Activated naive CD8-positive, alpha-beta T cell treated with anti-CD3 and anti-CD28 coated beads, Interleukin-2, amount 50 U/mL, for 16 hours (primary cell): Measurements from ENCODE around the gene PITPNM2.

Experiments
- DNase-seq: peaks from one replicate; pipeline ENCODE4 v3.0.0-alpha.2; 2020; ENCODE audit warnings: low read depth, low spot score

PITPNM2 gene

DNA sequence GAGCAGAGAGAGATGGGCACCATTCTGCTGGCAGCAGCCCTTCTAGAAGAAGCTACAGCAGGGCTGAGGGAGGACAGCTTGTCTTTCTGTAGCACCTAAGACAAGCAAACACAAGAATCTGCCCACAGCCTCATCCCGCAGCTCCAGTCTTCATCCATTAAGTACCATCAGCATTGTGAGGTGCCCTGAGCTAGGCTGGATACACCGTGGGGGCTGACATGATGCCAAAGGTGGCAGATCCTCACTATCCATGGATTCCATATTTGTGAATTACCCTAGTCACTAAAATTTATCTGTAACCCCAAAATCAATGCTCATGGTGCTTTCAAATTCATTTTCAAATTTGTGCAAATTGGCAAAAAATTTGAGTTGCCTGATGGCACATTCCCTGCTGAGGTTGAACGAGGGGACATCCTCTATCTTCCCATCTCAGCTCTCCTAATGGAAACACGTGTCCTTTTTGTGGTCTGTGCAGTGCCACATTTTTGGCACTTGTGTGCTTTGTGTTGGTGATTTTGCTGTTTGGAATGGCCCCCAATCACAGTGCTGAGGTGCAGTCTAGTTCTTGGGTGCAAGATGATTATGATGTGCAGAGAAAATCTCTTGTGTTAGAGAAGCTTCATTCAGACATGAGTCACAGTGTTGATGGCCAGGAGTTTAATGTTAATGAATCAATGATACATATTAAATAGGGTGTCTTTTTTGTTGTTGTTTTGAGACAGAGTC is 7.0 kb downstream of the PITPNM2 start:
- no peak for DNase-seq

DNA sequence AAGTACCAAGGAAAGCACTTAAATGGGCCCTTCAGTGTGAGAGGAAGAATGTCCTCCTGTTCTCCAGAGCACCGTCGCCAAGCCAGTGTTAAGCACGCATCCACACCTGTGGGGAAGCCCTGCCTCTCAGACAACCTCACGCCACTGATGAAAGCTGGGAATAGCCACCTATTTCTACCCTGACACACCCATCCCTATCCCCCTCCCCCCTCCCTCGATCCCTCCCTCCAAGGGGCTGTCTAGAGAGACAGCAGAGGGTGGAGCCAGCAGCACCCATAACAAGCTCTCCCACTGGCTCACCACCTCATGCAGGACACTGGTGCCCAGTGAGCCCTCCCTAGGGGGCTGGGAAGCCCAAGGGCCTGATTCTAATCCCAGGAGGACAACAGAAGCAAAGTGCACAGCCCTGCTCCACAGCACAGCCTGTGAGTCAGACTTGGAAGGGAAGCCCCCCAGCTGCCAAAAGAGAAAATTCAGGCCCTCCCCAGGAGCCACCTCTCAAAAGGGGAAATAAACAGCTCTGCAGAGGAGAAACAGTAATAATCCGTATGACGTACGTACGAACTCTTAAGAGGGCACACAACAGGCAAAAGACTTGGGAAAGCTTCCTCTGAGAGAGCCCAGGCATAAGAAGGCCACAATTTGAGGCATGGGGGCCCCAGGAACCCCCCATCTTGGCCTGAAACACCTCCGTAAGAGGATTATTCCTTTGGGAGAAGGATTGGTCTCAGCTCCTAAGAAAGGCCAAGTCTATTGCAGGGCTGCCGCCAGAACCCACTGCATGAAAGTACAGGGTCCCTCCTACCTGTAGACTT is 7.8 kb downstream of the PITPNM2 start:
- no peak for DNase-seq

DNA sequence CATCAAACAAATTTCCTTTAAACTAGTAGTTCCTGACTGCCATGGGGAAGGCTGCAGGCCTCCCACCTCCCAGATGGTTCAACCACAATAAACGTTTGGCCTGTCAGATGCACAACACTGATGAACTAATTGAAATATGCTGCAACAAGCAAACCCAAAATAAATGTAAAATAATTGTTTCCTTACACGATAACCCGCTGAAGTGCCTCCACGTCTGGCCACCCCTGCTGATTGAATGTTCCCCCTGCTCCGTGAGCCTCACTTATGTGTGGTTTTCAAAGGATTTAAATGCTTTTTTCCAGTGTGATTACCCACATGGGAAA is 8.4 kb downstream of the PITPNM2 start:
- no peak for DNase-seq

DNA sequence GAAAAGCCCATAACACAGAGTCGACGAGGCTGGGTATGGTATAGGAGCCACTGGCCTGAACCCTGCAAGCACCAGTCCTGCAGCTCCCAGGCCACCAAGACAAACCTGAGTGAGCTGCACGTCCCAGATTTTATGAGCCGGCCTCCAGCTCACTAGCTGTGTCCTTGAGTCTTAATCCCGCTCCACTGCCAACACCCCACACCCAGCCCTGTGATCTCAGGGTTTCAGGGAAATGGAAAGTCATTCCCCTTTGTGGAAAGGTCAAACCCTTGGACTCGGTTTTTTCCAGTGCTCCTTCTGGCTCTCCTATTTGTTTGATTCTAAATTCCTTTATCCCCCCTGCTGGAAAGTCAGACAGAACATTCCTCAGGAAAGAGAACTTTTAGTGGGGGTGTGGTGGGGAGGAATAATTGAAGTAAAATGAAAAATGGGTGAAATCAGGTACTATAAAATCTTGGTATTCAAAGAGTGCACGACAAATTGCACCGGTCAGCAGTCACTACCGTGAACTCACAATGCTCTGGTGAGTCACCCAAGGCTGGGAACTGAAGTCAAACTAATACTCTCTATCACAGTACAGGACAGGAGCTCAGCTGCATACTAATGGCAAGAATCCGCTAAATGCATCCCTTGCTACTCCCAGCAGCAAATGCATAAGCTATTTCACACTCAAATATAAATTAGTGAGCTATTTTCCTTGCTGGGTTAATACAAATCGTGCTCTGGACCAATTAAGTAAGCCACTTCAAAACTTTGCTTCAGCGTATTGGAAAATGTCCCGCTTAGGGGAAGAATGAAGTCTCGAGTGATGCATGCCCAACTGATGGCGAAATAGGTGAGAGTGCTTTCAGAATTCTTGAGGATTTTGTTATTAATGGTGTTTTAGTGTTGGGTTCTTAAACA is 9.0 kb downstream of the PITPNM2 start:
- DNase-seq, result no peak

DNA sequence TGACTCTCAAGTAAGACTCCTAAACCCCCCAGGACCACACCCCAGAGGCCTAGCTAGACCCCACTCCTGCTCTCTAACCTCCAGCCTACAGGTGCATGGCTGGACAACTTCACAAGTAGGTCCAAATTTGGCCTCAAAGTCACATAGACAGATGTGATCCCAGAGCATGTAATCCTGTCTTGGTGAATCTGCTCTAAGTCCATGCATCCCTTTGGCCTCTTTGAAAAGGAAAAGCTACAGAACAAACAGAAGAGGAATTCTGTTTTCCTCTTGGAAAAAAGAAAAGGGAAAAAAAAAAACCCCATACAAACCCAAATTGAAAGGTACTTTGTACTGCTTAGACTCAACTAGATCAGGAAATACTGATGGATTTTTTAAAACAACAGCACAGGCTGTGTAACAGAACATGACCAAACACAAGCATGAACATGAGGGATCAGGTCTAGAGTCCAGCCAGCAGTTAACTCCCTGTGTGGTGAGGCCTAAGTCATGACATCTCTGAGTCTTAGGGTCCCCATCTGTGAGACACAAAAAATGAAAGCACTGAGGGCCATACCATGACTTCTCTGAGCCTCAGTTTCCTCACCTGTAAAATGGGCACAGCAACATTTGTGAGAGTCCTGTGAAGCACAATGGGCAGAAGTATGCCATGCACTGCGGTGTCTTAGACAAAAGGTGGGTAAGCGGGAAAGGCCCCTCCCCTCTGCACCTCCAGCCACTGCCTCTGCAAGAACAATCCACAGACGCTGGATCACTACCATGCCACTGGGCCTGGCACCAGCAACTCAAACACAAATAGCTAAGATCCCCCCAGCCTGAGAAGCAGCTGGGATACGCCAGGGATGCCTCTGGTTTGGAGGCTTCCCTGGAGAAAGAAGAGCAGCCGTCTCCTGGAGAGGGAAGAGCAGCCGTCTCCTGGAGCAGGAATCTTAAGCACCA is 9.9 kb downstream of the PITPNM2 start:
- DNase-seq, result no peak

DNA sequence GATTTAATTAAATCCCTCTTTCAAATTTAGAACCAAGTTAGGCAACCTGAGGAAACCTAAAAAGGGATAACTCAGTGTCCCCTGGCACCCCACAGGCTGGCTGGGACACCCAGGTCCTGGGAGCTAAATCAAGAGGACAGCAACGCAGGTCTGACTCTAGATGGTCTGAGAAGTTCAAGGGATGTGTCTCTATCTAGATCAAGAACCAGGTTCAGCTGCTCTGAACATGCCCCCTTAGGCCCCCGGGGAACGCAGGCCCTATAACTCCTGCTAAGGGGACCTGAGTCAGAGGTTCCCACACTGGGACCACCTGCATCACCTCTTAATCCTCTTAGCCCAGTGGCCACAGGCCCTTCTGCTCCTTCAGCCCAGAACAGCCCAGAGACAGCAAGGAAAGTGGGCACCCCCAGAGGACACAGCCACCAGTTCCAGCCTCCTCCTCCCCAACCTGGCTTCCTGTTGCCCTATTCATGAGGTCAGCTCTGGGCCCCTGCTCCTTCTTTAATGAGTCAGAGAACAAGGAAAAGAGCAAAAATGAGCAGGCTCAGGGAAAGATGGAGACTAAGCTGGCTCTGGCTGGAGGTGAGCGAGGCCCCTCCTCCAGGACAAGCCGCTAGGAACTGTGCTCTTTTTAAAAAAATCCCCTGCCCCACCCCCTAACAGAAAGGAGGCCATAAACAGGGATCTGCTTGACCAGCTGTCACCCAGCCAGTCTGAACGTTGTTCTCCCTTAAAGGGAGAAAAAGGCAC is 10.8 kb downstream of the PITPNM2 start:
- DNase-seq, result no peak

DNA sequence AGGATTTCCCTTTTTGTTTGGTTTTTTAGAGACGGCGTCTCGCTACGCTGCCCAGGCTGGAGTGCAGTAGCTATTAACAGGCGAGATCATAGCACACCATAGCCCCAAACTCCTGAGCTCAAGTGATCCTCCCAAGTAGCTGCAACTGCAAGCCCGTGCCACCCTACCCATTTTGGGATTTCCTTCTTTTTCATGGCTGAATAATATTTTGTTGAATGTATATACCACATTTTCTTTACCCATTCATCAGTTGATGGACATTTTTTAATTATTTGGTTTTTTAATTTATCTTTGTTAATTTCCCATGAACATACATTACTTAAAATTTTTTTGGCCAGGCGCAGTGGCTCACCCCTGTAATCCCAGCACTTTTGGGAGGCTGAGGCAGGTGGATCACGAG is 15.2 kb downstream of the PITPNM2 start:
- no peak for DNase-seq

DNA sequence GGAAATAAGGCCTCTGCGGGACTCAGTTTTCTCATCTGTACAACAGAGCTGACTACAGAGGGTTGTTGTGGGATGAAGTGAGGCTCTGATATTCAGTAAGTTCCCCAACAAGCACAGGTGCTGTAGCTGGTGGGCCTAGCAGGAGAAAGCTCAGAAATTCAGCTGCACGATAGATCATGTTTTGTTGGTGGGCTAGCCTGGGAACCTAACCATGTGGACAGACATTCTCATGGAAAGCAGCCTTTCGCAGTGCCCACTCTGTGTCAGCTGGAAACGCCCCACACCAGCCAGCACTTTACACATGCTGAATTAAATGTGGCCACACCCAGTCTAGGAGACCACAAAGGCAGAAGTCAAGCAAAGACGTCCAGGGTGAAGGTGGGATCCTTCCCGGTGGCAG is 16.1 kb downstream of the PITPNM2 start:
- DNase-seq, result no peak

DNA sequence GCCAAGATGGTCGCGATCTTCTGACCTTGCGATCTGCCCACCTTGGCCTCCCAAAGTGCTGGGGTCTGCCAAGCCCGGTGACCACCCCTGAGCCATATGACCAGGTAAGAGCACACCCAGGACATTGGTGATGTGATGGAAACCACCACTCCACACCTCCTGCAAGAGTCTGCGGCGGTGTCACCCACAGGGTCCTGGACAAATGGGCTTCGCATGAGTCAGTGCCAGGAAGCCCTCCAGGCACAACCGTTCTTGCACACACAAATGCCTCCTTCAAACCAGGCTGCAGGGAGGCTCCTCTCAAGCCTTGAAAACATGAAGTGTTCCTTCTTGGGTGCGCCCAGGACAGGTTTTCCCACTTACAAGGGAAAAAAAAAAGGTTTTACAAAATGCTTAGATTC is 16.6 kb downstream of the PITPNM2 start:
- no peak for DNase-seq

DNA sequence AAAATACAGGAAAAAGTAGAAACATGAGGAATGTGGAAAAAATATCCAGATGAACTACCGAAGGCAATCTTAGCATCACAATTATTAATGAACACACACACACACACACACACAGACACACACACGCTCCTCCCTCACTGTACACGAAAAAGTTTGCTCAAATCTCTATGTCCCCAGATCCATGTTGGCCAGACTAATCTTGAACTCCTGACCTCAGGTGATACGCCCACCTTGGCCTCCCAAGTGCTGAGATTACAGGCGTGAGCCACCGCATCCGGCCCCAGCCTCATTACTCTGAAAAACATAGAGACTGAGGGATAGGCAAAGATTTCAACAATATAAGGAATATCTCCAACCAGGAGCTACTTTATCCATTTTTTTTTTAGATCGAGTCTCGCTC is 17.2 kb downstream of the PITPNM2 start:
- DNase-seq, result no peak

DNA sequence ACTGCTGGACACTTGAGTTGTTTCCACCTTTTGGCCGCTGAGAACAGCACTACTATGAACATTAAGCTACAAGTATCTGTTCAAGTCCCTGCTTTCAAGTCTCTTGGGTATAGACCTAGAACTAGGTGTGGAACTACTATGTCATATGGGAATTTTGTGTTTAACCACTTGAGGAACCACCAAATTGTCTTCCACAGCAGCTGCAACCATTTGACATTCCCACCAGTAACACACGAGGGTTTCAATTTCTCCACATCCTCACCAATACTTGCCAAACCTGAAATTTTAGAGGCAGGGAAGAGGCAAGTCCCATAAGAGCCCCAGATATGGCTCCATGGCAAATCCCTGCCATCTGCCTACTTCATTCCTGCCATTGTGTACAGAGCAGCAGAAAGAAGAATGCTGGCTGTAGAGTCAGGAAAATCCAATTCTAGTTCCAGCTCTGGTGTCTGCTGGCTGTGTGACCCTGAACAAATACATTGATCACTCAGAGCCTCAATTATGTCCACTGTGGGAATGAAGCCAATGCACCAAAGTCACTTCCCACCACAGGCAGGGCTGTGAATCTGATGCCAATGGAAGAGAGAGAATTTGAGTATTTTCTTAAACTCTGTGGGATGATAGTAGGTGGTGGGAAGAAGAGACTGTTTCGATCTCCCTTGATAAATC is 17.8 kb downstream of the PITPNM2 start:
- no peak for DNase-seq

DNA sequence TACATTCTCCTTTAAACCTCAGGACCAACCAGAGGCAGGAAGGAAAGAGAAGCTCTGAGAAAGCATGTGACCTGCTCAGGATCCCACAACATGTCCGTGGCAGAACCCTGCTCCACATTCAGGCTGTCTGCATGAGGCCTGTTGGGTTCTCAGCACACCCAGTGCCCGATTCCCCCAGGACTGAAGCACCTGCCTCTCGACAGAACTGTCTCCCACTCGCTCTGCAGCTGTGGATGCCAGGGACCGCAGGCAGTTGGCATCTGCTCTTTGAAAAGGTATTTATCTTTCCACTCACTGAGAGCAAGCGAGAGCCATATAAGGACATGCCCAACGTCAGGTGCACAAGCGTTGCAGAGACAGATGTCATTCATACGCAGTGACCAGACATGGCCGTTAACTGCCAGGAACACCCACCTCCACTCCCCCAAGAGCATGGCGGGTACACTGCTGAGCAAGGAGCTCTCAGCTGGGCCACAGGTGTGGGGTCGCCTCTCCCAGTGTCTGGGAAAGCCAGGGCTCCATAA is 18.9 kb downstream of the PITPNM2 start:
- DNase-seq, result no peak

DNA sequence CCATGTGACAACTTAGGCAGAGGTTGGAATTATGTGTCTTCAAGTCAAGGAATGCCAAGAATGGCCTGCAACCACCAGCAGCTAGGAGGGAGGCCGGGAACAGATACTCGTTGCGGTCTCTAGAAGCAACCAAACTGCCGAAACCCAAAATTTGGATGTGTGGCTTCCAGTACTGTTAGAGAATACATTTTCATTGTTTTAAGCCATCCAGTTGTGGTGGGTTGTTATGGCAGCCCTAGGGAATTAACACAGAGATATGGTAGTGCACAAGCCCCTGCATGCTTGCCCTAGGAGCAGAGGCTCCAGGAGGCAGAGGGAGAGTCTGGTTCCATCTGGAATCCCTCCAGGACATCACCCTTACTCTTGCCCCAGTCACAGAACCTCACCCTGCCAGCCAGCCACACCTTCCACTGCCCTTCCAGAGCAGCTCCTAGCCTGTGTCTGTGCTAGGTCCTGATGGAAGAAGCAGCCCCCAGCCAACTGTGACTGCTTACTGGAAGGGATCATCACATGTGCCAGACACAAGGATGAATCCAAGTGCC is 19.5 kb downstream of the PITPNM2 start:
- DNase-seq, result no peak

DNA sequence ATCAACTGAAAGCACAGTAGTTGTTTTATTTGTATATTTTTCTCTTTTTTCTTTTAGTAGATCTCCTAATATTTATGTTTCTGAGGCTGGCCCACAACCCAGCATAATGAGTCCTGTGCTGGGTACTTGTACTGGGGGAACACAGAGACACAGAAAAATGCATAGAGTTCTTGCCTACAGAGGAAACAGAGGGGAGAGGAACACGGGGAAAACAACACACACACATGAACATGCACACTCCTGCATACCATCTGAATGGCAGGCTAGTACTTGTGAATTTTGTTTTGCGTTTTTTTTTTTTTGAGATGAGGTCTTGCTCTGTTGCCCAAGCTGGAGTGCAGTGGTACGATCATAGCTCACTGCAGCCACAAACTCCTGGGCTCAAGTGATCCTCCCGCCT is 21.3 kb downstream of the PITPNM2 start:
- DNase-seq, result no peak

DNA sequence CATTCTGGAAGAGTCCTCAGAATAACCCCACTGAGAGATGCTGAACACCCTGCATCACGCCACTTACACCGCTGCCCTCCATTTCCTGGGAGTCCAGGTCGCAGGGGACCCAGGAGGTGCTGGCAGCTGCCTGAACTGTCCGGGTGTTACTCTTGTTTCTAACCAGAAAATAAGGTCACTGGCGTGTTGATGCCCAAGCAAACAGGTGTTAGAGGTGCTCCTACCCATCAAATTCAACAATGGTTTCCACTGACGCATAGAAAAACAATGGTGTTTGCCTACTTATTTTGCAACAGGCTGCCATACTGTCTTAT is 23.8 kb downstream of the PITPNM2 start:
- DNase-seq, result no peak

DNA sequence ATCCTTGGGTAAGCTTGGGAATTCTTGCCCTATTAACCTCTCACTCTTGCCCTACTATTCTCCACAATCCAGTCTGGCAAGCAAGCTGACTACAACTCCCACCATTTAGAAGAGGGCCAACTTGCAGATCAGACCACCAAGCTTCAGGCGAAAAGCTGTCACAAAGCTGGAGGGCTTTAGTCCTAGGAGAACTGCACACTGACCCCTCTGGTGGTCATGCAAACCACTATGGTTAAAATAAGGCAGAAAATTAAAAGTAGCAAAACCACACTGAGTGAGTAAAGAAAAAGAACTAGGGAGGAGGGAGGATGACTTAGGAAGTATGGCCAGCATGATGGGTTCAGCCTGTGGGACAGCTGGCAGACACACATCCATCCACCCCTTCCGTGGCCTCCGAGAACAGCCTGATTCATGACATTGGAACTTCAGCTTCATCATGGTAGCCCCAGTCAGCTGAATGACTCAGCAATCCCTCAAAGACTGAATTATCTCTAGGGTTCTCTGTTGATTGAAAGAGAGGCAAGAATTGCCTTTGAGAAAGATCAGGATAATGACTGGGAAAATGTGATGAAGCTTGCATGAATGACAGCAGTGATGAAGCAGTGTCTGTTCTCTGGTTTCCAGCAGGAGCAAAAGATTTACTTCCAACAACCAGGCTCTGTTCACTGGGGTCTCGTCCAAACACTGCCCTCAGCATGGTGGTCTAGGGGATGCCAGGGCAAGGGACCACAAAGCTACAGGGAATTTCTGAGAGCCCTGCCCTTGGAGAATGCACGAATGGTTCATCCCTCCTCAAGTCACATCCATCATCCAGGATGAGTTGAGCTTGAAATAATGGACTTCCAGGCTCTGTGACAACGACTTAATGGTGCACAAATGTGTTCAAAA is 24.4 kb downstream of the PITPNM2 start:
- no peak for DNase-seq

DNA sequence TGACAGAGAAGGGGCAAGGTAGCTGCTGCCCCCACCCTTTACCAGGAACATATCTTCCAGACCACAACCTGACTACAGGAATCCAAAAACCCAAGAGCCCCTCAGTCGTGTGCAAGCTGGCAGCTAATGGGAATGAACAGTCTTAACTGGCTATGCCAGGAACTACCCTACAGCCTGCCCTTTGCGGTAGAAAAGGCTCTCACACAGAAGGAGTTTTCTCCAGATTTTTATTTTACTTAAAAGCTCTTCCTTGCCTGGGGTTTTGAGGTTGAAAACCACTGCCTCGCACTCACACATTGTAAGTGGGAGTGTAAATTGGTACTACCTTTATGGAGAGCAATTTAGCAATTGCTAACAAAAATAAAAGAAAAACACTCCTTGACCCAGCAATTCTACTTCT is 28.3 kb downstream of the PITPNM2 start:
- DNase-seq, result no peak

DNA sequence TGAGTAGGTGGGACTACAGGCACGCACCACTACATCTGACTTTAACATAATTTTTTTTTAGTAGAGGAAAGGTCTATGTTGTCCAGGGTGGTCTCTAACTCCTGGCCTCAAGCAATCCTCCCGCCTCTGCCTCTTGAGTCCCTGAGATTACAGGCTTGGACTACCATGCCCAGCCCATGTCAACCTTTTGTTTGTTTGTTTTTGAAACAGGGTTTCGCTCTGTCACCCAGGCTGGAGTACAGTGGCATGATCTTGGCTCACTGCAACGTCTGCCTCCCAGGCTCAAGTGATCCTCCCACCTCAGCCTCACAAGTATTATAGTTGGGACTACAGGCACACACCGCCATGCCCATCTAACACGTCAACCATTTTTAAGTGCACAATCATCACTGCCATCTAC is 29.2 kb downstream of the PITPNM2 start:
- DNase-seq, result no peak
